Measurements from ENCODE around the gene RNF125. TPM values are rescaled to one million over a fixed set of nuclear protein-coding genes. Genes with fewer than 3 reads are reported as not detected.

RNF125 gene
- total RNA-seq (7.3 TPM), polyA plus RNA-seq (ENCODE audit: insufficient read depth in 1 of 8, insufficient read length in 8 of 8, low replicate concordance in 1 of 8) (10 to 100 TPM in 5 of 8 donors, 1 to 10 TPM in 3; 7.0 to 13.3 (median 10.3) TPM)
- long read RNA-seq, donor 1, full-length matches to known transcripts, result 1 of 1 reads
- long read RNA-seq, donor 1, partial matches to known transcripts, result 0 of 1 reads
- long read RNA-seq, donor 1, other reads (novel, unspliced or antisense), result 0 of 1 reads
- long read RNA-seq, donor 2, result 0 reads
- long read RNA-seq, donor 3, full-length matches to known transcripts, result 6 of 6 reads
- long read RNA-seq, donor 3, partial matches to known transcripts, result 0 of 6 reads
- long read RNA-seq, donor 3, other reads (novel, unspliced or antisense), result 0 of 6 reads
- long read RNA-seq, donor 4, full-length matches to known transcripts, result 2 of 2 reads
- long read RNA-seq, donor 4, partial matches to known transcripts, result 0 of 2 reads
- long read RNA-seq, donor 4, other reads (novel, unspliced or antisense), result 0 of 2 reads
- long read RNA-seq, donor 5, full-length matches to known transcripts, result 7 of 7 reads
- long read RNA-seq, donor 5, partial matches to known transcripts, result 0 of 7 reads
- long read RNA-seq, donor 5, other reads (novel, unspliced or antisense), result 0 of 7 reads
- long read RNA-seq, donor 6, full-length matches to known transcripts, result 3 of 10 reads
- long read RNA-seq, donor 6, partial matches to known transcripts, result 0 of 10 reads
- long read RNA-seq, donor 6, other reads (novel, unspliced or antisense), result 7 of 10 reads
- long read RNA-seq, donor 7, full-length matches to known transcripts, result 3 of 3 reads
- long read RNA-seq, donor 7, partial matches to known transcripts, result 0 of 3 reads
- long read RNA-seq, donor 7, other reads (novel, unspliced or antisense), result 0 of 3 reads
- long read RNA-seq, donor 8, full-length matches to known transcripts, result 4 of 4 reads
- long read RNA-seq, donor 8, partial matches to known transcripts, result 0 of 4 reads
- long read RNA-seq, donor 8, other reads (novel, unspliced or antisense), result 0 of 4 reads
- long read RNA-seq, donor 9, full-length matches to known transcripts, result 3 of 9 reads
- long read RNA-seq, donor 9, partial matches to known transcripts, result 6 of 9 reads
- long read RNA-seq, donor 9, other reads (novel, unspliced or antisense), result 0 of 9 reads
- long read RNA-seq, donor 10, full-length matches to known transcripts, result 8 of 22 reads
- long read RNA-seq, donor 10, partial matches to known transcripts, result 14 of 22 reads
- long read RNA-seq, donor 10, other reads (novel, unspliced or antisense), result 0 of 22 reads
- long read RNA-seq, donor 11, full-length matches to known transcripts, result 2 of 2 reads
- long read RNA-seq, donor 11, partial matches to known transcripts, result 0 of 2 reads
- long read RNA-seq, donor 11, other reads (novel, unspliced or antisense), result 0 of 2 reads

- peak; percentile 90 for DNase-seq
- Histone ChIP-seq H3K4me1 (ENCODE audit: control insufficient read depth, insufficient read depth, low read length) (peaks cover 10% of the 10 kb centered on the region), H3K4me3 (ENCODE audit: low read length) (peak within 1 kb of the TSS; percentile 75), H3K9me3 (replicated peaks; ENCODE audit: control insufficient read depth, low read depth, low read length) (no peaks in the 10 kb centered on the region), H3K27ac (ENCODE audit: low read length) (peak within 1 kb of the TSS; percentile 85), H3K27me3 (ENCODE audit: control insufficient read depth, insufficient read depth, low read length) (no peaks in the 10 kb centered on the region), H3K36me3 (ENCODE audit: control insufficient read depth, insufficient read depth, low read length) (no peaks in the 10 kb centered on the region)
- under 1% methylated on average over 61 of the region's 66 CpGs for WGBS (ENCODE audit: insufficient coverage)
Measured at GRCh38 chr18:32018331-32019250, at the start of gene RNF125. RNF125 (plus strand) TSS chr18:32018825; CDS start chr18:32018864, 39 bp downstream.

GRCh38 chr18:31970617-31971016 lies 48.0 kb upstream of the RNF125 start:
- Histone ChIP-seq H3K9me3 (replicated peaks; ENCODE audit: control insufficient read depth, low read depth, low read length) (peaks cover 18% of the 10 kb centered on the region), H3K27me3 (ENCODE audit: control insufficient read depth, insufficient read depth, low read length) (no peaks in the 10 kb centered on the region), H3K4me3 (ENCODE audit: low read length) (no peak overlapping the region), H3K27ac (ENCODE audit: low read length) (no peak overlapping the region), H3K36me3 (ENCODE audit: control insufficient read depth, insufficient read depth, low read length) (no peaks in the 10 kb centered on the region), H3K4me1 (ENCODE audit: control insufficient read depth, insufficient read depth, low read length) (no peaks in the 10 kb centered on the region)
- DNase-seq, result no peak
- WGBS (ENCODE audit: insufficient coverage), result 59% methylated on average over 3 of the region's 3 CpGs

GRCh38 chr18:31973929-31974546 lies 44.6 kb upstream of the RNF125 start:
- Histone ChIP-seq H3K4me3 (ENCODE audit: low read length) (no peak overlapping the region), H3K4me1 (ENCODE audit: control insufficient read depth, insufficient read depth, low read length) (no peaks in the 10 kb centered on the region), H3K27ac (ENCODE audit: low read length) (no peak overlapping the region), H3K27me3 (ENCODE audit: control insufficient read depth, insufficient read depth, low read length) (no peaks in the 10 kb centered on the region), H3K9me3 (replicated peaks; ENCODE audit: control insufficient read depth, low read depth, low read length) (peaks cover 29% of the 10 kb centered on the region), H3K36me3 (ENCODE audit: control insufficient read depth, insufficient read depth, low read length) (no peaks in the 10 kb centered on the region)
- no peak for DNase-seq
- WGBS (ENCODE audit: insufficient coverage), result 94% methylated on average over 3 of the region's 4 CpGs

GRCh38 chr18:31976242-31976641 lies 42.4 kb upstream of the RNF125 start:
- H3K4me3 ChIP-seq (ENCODE audit: low read length), result no peak overlapping the region
- WGBS (ENCODE audit: insufficient coverage), result 76% methylated on average over 3 of the region's 3 CpGs
- DNase-seq, result no peak
- no peaks in the 10 kb centered on the region for H3K27me3 ChIP-seq (ENCODE audit: control insufficient read depth, insufficient read depth, low read length)
- no peak overlapping the region for H3K27ac ChIP-seq (ENCODE audit: low read length)
- H3K36me3 ChIP-seq (ENCODE audit: control insufficient read depth, insufficient read depth, low read length), result no peaks in the 10 kb centered on the region
- no peaks in the 10 kb centered on the region for H3K4me1 ChIP-seq (ENCODE audit: control insufficient read depth, insufficient read depth, low read length)
- H3K9me3 ChIP-seq (replicated peaks; ENCODE audit: control insufficient read depth, low read depth, low read length), result peaks cover 29% of the 10 kb centered on the region

- WGBS (ENCODE audit: insufficient coverage), result no CpG with 5 or more reads among the region's 9 CpGs
- Histone ChIP-seq H3K27ac (ENCODE audit: low read length) (no peak overlapping the region), H3K4me3 (ENCODE audit: low read length) (no peak overlapping the region), H3K9me3 (replicated peaks; ENCODE audit: control insufficient read depth, low read depth, low read length) (peaks cover 29% of the 10 kb centered on the region), H3K27me3 (ENCODE audit: control insufficient read depth, insufficient read depth, low read length) (no peaks in the 10 kb centered on the region), H3K36me3 (ENCODE audit: control insufficient read depth, insufficient read depth, low read length) (no peaks in the 10 kb centered on the region), H3K4me1 (ENCODE audit: control insufficient read depth, insufficient read depth, low read length) (no peaks in the 10 kb centered on the region)
- peak; percentile 24 for DNase-seq
Measured at GRCh38 chr18:31977270-31977872, 41.3 kb upstream of the RNF125 start.

GRCh38 chr18:31978616-31979015 lies 40.0 kb upstream of the RNF125 start:
- 92% methylated on average over 2 of the region's 5 CpGs for WGBS (ENCODE audit: insufficient coverage)

GRCh38 chr18:31979714-31980113 lies 38.9 kb upstream of the RNF125 start:
- Histone ChIP-seq H3K27me3 (ENCODE audit: control insufficient read depth, insufficient read depth, low read length) (no peaks in the 10 kb centered on the region), H3K4me1 (ENCODE audit: control insufficient read depth, insufficient read depth, low read length) (peaks cover 4% of the 10 kb centered on the region), H3K4me3 (ENCODE audit: low read length) (no peak overlapping the region), H3K36me3 (ENCODE audit: control insufficient read depth, insufficient read depth, low read length) (no peaks in the 10 kb centered on the region), H3K27ac (ENCODE audit: low read length) (no peak overlapping the region), H3K9me3 (replicated peaks; ENCODE audit: control insufficient read depth, low read depth, low read length) (peaks cover 13% of the 10 kb centered on the region)
- no CpG with 5 or more reads among the region's 2 CpGs for WGBS (ENCODE audit: insufficient coverage)
- no peak for DNase-seq

More at GRCh38 chr18:31978616-31979015, 40.0 kb upstream of the RNF125 start:
- Histone ChIP-seq H3K27ac (ENCODE audit: low read length) (no peak overlapping the region), H3K36me3 (ENCODE audit: control insufficient read depth, insufficient read depth, low read length) (no peaks in the 10 kb centered on the region), H3K9me3 (replicated peaks; ENCODE audit: control insufficient read depth, low read depth, low read length) (peaks cover 24% of the 10 kb centered on the region), H3K4me1 (ENCODE audit: control insufficient read depth, insufficient read depth, low read length) (peaks cover 4% of the 10 kb centered on the region), H3K4me3 (ENCODE audit: low read length) (no peak overlapping the region), H3K27me3 (ENCODE audit: control insufficient read depth, insufficient read depth, low read length) (no peaks in the 10 kb centered on the region)
- no peak for DNase-seq

- no peak overlapping the region for H3K27ac ChIP-seq (ENCODE audit: low read length)
- peaks cover 11% of the 10 kb centered on the region for H3K9me3 ChIP-seq (replicated peaks; ENCODE audit: control insufficient read depth, low read depth, low read length)
- H3K27me3 ChIP-seq (ENCODE audit: control insufficient read depth, insufficient read depth, low read length), result no peaks in the 10 kb centered on the region
- H3K4me3 ChIP-seq (ENCODE audit: low read length), result no peak overlapping the region
- H3K36me3 ChIP-seq (ENCODE audit: control insufficient read depth, insufficient read depth, low read length), result no peaks in the 10 kb centered on the region
- H3K4me1 ChIP-seq (ENCODE audit: control insufficient read depth, insufficient read depth, low read length), result peaks cover 4% of the 10 kb centered on the region
- no peak for DNase-seq
Measured at GRCh38 chr18:31980863-31981262, 37.8 kb upstream of the RNF125 start.

Measured in muscle of leg (tissue), 16 donors.